SK-N-SH (cell line): ENCODE data around the gene B4GALNT2. TPM values are rescaled to one million over a fixed set of nuclear protein-coding genes. Genes with fewer than 3 reads are reported as not detected.

Experiments used
- CTCF ChIA-PET: fragments of 300-600, 350-600 bp; formaldehyde crosslinking; extraction: SDS; loops from one replicate; lab custom pipeline; 2021; lab: Yijun Ruan, JAX
- POLR2A ChIA-PET: fragments of 350-600 bp; sonication (Branson Sonifier 250); formaldehyde crosslinking; extraction: SDS; loops from one replicate; lab custom pipeline; 2020; ENCODE audit warnings: antibody characterized with exemption, inconsistent platforms; lab: Yijun Ruan, JAX
- DNase-seq: peaks from one replicate; pipeline ENCODE4 v3.0.0; 2012
- H2AFZ ChIP-seq: fragments of 200-600 bp; sonication (generic); 2 replicates; pipeline ENCODE4 v1.8.1; 2016; ENCODE audit warnings: antibody characterized with exemption, mild to moderate bottlenecking, low read depth
- H3F3A ChIP-seq: fragments of 200-600 bp; sonication (generic); replicated peaks from 2 replicates; pipeline ENCODE3; 2016; ENCODE audit warnings: antibody characterized with exemption, mild to moderate bottlenecking; ENCODE audit not compliant: insufficient read depth
- H3K27ac ChIP-seq, 2 experiments: fragments of 200-500 bp in 1 of 2; fragments of 200-600 bp in 1 of 2; sonication (Bioruptor generic) in 1 of 2; sonication (generic), shearing (Covaris generic) in 1 of 2; 2 replicates each; pipeline versions ENCODE4 v1.5.1 to v1.6.1; 2014 to 2016; ENCODE audit warnings: low read depth in 2 of 2, inconsistent platforms in 1 of 2, low read length in 1 of 2, mild to moderate bottlenecking in 1 of 2, mixed read lengths in 1 of 2
- H3K27me3 ChIP-seq: fragments of 200-600 bp; sonication (generic), shearing (Covaris generic); 2 replicates; pipeline ENCODE4 v1.6.1; 2016; ENCODE audit warnings: mixed run types; ENCODE audit not compliant: insufficient read depth
- H3K36me3 ChIP-seq, 2 experiments: fragments of 200-500 bp in 1 of 2; fragments of 200-600 bp in 1 of 2; sonication (Bioruptor generic) in 1 of 2; sonication (generic) in 1 of 2; replicated peaks in 1 of 2; 2 replicates each; pipeline versions ENCODE3 to v1.5.1; 2014 to 2016; ENCODE audit warnings: low read length in 1 of 2, mild to moderate bottlenecking in 1 of 2; ENCODE audit not compliant: insufficient read depth in 2 of 2, control insufficient read depth in 1 of 2
- H3K4me1 ChIP-seq, 2 experiments: fragments of 200-500 bp in 1 of 2; fragments of 200-600 bp in 1 of 2; sonication (Bioruptor generic) in 1 of 2; sonication (generic), shearing (Covaris generic) in 1 of 2; 2 replicates each; pipeline versions ENCODE4 v1.5.1 to v1.6.1; 2014 to 2016; ENCODE audit warnings: low read depth in 1 of 2, low read length in 1 of 2, mixed run types in 1 of 2; ENCODE audit not compliant: insufficient read depth in 2 of 2, control insufficient read depth in 1 of 2
- H3K4me2 ChIP-seq: fragments of 200-600 bp; sonication (generic), shearing (Covaris generic); 2 replicates; pipeline ENCODE4 v1.6.1; 2017; ENCODE audit warnings: mixed run types
- H3K4me3 ChIP-seq, 2 experiments: fragments of 200-500 bp in 1 of 2; fragments of 200-600 bp in 1 of 2; sonication (Bioruptor generic) in 1 of 2; sonication (generic), shearing (Covaris generic) in 1 of 2; 2 replicates each; pipeline versions ENCODE4 v1.5.1 to v1.8.1; 2014 to 2016; ENCODE audit warnings: low read depth in 2 of 2, inconsistent platforms in 1 of 2, low read length in 1 of 2, mild to moderate bottlenecking in 1 of 2, mixed read lengths in 1 of 2, moderate library complexity in 1 of 2
- H3K79me2 ChIP-seq: fragments of 200-600 bp; sonication (generic); 2 replicates; pipeline ENCODE4 v1.8.1; 2017; ENCODE audit warnings: mild to moderate bottlenecking; ENCODE audit not compliant: insufficient read depth
- H3K9ac ChIP-seq: fragments of 200-600 bp; sonication (generic); 2 replicates; pipeline ENCODE4 v1.6.1; 2017; ENCODE audit warnings: mixed run types
- H3K9me2 ChIP-seq: fragments of 200-600 bp; sonication (generic); 2 replicates; pipeline ENCODE4 v1.6.1; 2017; ENCODE audit warnings: mixed run types
- H3K9me3 ChIP-seq: fragments of 200-600 bp; sonication (generic); 2 replicates; pipeline ENCODE4 v1.6.1; 2017; ENCODE audit warnings: mixed run types, mild to moderate bottlenecking, moderate library complexity
- H4K20me1 ChIP-seq: fragments of 200-600 bp; sonication (generic); 2 replicates; pipeline ENCODE4 v1.6.1; 2017; ENCODE audit warnings: mild to moderate bottlenecking, mixed run types; ENCODE audit not compliant: insufficient read depth
- EP300 ChIP-seq, 2 experiments: IDR thresholded peaks; 2 replicates each; pipeline versions ENCODE4 v1.4.0 to v1.6.1; 2012; ENCODE audit warnings: borderline replicate concordance in 1 of 2, low read depth in 1 of 2, low read length in 1 of 2
- EZH2phosphoT487 ChIP-seq: fragments of 200-600 bp; sonication (generic); IDR thresholded peaks from 2 replicates; pipeline ENCODE4 v1.6.1; 2017; ENCODE audit warnings: low read depth, mixed run types, mild to moderate bottlenecking, antibody characterized with exemption, moderate library complexity, borderline replicate concordance
- FOXJ3 ChIP-seq: sonication (generic); formaldehyde crosslinking; IDR thresholded peaks from 2 replicates; pipeline ENCODE4 v1.5.1; 2020; ENCODE audit warnings: mild to moderate bottlenecking, missing genetic modification reagents
- IRF3 ChIP-seq: fragments of 150-350 bp; IDR thresholded peaks from 2 replicates; pipeline ENCODE4 v1.6.1; 2016; ENCODE audit warnings: mild to moderate bottlenecking, low read depth, low read length
- JUND ChIP-seq: IDR thresholded peaks from 2 replicates; pipeline ENCODE4 v1.4.0; 2012
- MEF2A ChIP-seq: IDR thresholded peaks from 2 replicates; pipeline ENCODE4 v1.4.0; 2012; ENCODE audit warnings: low read depth, borderline replicate concordance
- NFIC ChIP-seq: IDR thresholded peaks from 2 replicates; pipeline ENCODE4 v1.4.0; 2012; ENCODE audit warnings: borderline replicate concordance
- NRF1 ChIP-seq: IDR thresholded peaks from 2 replicates; pipeline ENCODE4 v1.6.1; 2012; ENCODE audit warnings: low read depth, mild to moderate bottlenecking, low read length
- POLR2AphosphoS5 ChIP-seq: IDR thresholded peaks from 2 replicates; pipeline ENCODE4 v1.6.1; 2012; ENCODE audit warnings: low read depth, low read length
- RAD21 ChIP-seq: IDR thresholded peaks from 2 replicates; pipeline ENCODE4 v1.6.1; 2012; ENCODE audit warnings: mild to moderate bottlenecking, low read length
- RFX5 ChIP-seq: IDR thresholded peaks from 2 replicates; pipeline ENCODE4 v1.6.1; 2012; ENCODE audit warnings: mild to moderate bottlenecking, improper control_type of control experiment, low read length
- TAF1 ChIP-seq: IDR thresholded peaks from 2 replicates; pipeline ENCODE4 v1.6.1; 2012; ENCODE audit warnings: low read depth, mild to moderate bottlenecking, low read length, moderate library complexity, borderline replicate concordance
- TCF12 ChIP-seq: IDR thresholded peaks from 2 replicates; pipeline ENCODE4 v1.4.0; 2012
- USF1 ChIP-seq: IDR thresholded peaks from 2 replicates; pipeline ENCODE4 v1.4.0; 2012; ENCODE audit warnings: low read depth, borderline replicate concordance
- USF2 ChIP-seq: fragments of 150-350 bp; IDR thresholded peaks from 2 replicates; pipeline ENCODE4 v1.6.1; 2017; ENCODE audit warnings: antibody characterized with exemption, low read length, low read depth, borderline replicate concordance
- ZBTB33 ChIP-seq: IDR thresholded peaks from 2 replicates; pipeline ENCODE4 v1.4.0; 2012; ENCODE audit warnings: low read depth, borderline replicate concordance
- WGBS: methylation state at CpG from one replicate; pipeline ENCODE4 v1.1.6; 2017; ENCODE audit warnings: low lambda C conversion rate; 5-methylcytosine and 5-hydroxymethylcytosine counted together
- polyA plus RNA-seq, 3 experiments: library from polyadenylated mRNA; depleted of rRNA; stranded (reverse); fragments of >200 nt; gene quantifications; 2 replicates each; pipeline ENCODE4 v1.2.3, GENCODE V29; 2012

B4GALNT2 gene
- polyA plus RNA-seq, 1 of the 3 experiments (the other 2 are of a cell fraction) = not detected

GRCh38 chr17:49106321-49107210 lies 26.0 kb upstream of the B4GALNT2 start (continued):
- TF ChIP-seq USF1 (no peak), POLR2AphosphoS5 (no peak), NRF1 (no peak), EZH2phosphoT487 (no peak)

- Histone ChIP-seq H3K79me2 (no peaks in the 10 kb centered on the region), H3K4me1 (peaks cover 0 to 18% of the 10 kb centered on the region in 2 experiments; a peak in 2 of 4 replicates), H3F3A (peaks cover 26% of the 10 kb centered on the region), H3K36me3 (no peaks in the 10 kb centered on the region), H3K9ac (no peak overlapping the region), H3K27me3 (peaks cover 4% of the 10 kb centered on the region; the same call in 1 of the 2 replicates), H3K27ac (peak overlapping the region in 1 of 2 experiments; percentile 71; a peak in 2 of 4 replicates), H4K20me1 (no peaks in the 10 kb centered on the region), H3K4me3 (no peak overlapping the region), H3K9me2 (no peaks in the 10 kb centered on the region), H3K9me3 (no peaks in the 10 kb centered on the region), H2AFZ (no peak overlapping the region; the same call in 1 of the 2 replicates), H3K4me2 (peak overlapping the region; percentile 39; the same call in 1 of the 2 replicates)
- WGBS = 32% methylated on average over 1 of the region's 1 CpG
- POLR2A ChIA-PET = no interaction called here
- TF ChIP-seq RFX5 = no peak
- TF ChIP-seq ZBTB33 = no peak
- TF ChIP-seq NRF1 = no peak
- no peak for TF ChIP-seq IRF3
- TF ChIP-seq TCF12 = no peak
- no peak for TF ChIP-seq EZH2phosphoT487
- no peak for TF ChIP-seq FOXJ3 (CRISPR knock-in tag)
- TF ChIP-seq NFIC = no peak
- TF ChIP-seq EP300 (IDR thresholded peaks at IDR 0.05; ENCODE audit: borderline replicate concordance in 1 of 2, low read depth in 1 of 2, low read length in 1 of 2) = no peak
- TF ChIP-seq USF2 = no peak
- no peak for TF ChIP-seq RAD21
- TF ChIP-seq USF1 = no peak
- TF ChIP-seq MEF2A = no peak
- TF ChIP-seq JUND = no peak
- TF ChIP-seq TAF1 = no peak
- CTCF ChIA-PET = no interaction called here
- DNase-seq = no peak
These were observed 25.4 kb upstream of the B4GALNT2 start for GRCh38 chr17:49107211-49107557.
